H1 (cell line): ENCODE results near the gene BIVM. TPM values are rescaled to one million over a fixed set of nuclear protein-coding genes. Genes with fewer than 3 reads are reported as not detected.

Experiments used
- CTCF ChIA-PET: fragments of 300-600 bp; sonication (Branson Sonifier 250); formaldehyde crosslinking; loops from one replicate; lab custom pipeline; 2021; ENCODE audit not compliant: partially characterized antibody; lab: Charles Lee
- POLR2A ChIA-PET: fragments of 300-600 bp; sonication (Branson Sonifier 250); formaldehyde crosslinking; loops from one replicate; lab custom pipeline; 2021; ENCODE audit warnings: inconsistent platforms; ENCODE audit not compliant: partially characterized antibody; lab: Charles Lee
- DNase-seq, 2 experiments: peaks; one replicate each; pipeline versions ENCODE4 v3.0.0 to v3.0.0-alpha.2; 2010 to 2022; ENCODE audit warnings: low spot score in 2 of 2, low read depth in 1 of 2, mixed read lengths in 1 of 2
- FAIRE-seq: peaks from 2 replicates; lab custom pipeline; 2011; peaks lifted over from hg19 to GRCh38; lab: Jason Lieb, UNC
- H2AFZ ChIP-seq: 2 replicates; pipeline ENCODE4 v1.8.1; 2012; ENCODE audit warnings: low read length, inconsistent platforms
- H2AK5ac ChIP-seq: 2 replicates; pipeline ENCODE4 v1.6.1; 2013; ENCODE audit warnings: low read depth, low read length
- H2BK120ac ChIP-seq: replicated peaks from 2 replicates; pipeline ENCODE3; 2013; ENCODE audit warnings: low read depth, low read length, inconsistent platforms
- H2BK12ac ChIP-seq: 2 replicates; pipeline ENCODE4 v1.6.1; 2013; ENCODE audit warnings: low read depth, low read length
- H2BK15ac ChIP-seq: 2 replicates; pipeline ENCODE4 v1.6.1; 2013; ENCODE audit warnings: low read length
- H2BK20ac ChIP-seq: 2 replicates; pipeline ENCODE4 v1.6.1; 2013; ENCODE audit warnings: low read length
- H2BK5ac ChIP-seq: 2 replicates; pipeline ENCODE4 v1.6.1; 2013; ENCODE audit warnings: low read depth, low read length
- H3K14ac ChIP-seq: 2 replicates; pipeline ENCODE4 v1.6.1; 2013; ENCODE audit warnings: inconsistent platforms; ENCODE audit not compliant: insufficient read length
- H3K18ac ChIP-seq: 2 replicates; pipeline ENCODE4 v1.6.1; 2013; ENCODE audit warnings: low read length; ENCODE audit errors: extremely low read depth
- H3K23ac ChIP-seq: 2 replicates; pipeline ENCODE4 v1.6.1; 2013; ENCODE audit warnings: inconsistent platforms; ENCODE audit not compliant: insufficient read length
- H3K23me2 ChIP-seq: 2 replicates; pipeline ENCODE4 v1.6.1; 2013; ENCODE audit warnings: low read depth, low read length
- H3K27ac ChIP-seq: 2 replicates; pipeline ENCODE4 v1.6.1; 2011; ENCODE audit warnings: low read depth, low read length, inconsistent platforms
- H3K27me3 ChIP-seq, 4 experiments: replicated peaks in 1 of 4; 1 replicate in 1 of 4; 2 replicates in 3 of 4; pipeline versions ENCODE4 v1.6.1 to v1.8.1; 2011 to 2013; ENCODE audit warnings: low read length in 3 of 4, mild to moderate bottlenecking in 3 of 4, inconsistent platforms in 2 of 4, mixed read lengths in 2 of 4, moderate library complexity in 1 of 4; ENCODE audit not compliant: control insufficient read depth in 3 of 4, insufficient read depth in 3 of 4; ENCODE audit errors: extremely low read depth in 1 of 4
- H3K36me3 ChIP-seq, 4 experiments: 2 replicates each; pipeline versions ENCODE4 v1.6.1 to v1.8.1; 2011 to 2013; ENCODE audit warnings: mild to moderate bottlenecking in 4 of 4, low read length in 3 of 4, moderate library complexity in 2 of 4, control low read depth in 1 of 4, inconsistent platforms in 1 of 4; ENCODE audit not compliant: insufficient read depth in 4 of 4, control insufficient read depth in 2 of 4
- H3K4ac ChIP-seq: replicated peaks from 2 replicates; pipeline ENCODE3; 2013; ENCODE audit warnings: low read length, low read depth, mixed read lengths, inconsistent platforms; ENCODE audit not compliant: insufficient read length
- H3K4me1 ChIP-seq, 4 experiments: replicated peaks in 1 of 4; 1 replicate in 1 of 4; 2 replicates in 3 of 4; pipeline versions ENCODE4 v1.6.1 to v1.8.1; 2011 to 2013; ENCODE audit warnings: low read length in 3 of 4, inconsistent platforms in 2 of 4, mixed read lengths in 1 of 4; ENCODE audit not compliant: insufficient read depth in 4 of 4, control insufficient read depth in 3 of 4
- H3K4me2 ChIP-seq, 2 experiments: 2 replicates each; pipeline versions ENCODE4 v1.6.1 to v1.8.1; 2011 to 2013; ENCODE audit warnings: low read depth in 2 of 2, low read length in 2 of 2, control low read depth in 1 of 2, inconsistent platforms in 1 of 2, mild to moderate bottlenecking in 1 of 2; ENCODE audit not compliant: insufficient read depth in 1 of 2
- H3K4me3 ChIP-seq, 4 experiments: fragments of 200-600, 300-600 bp in 1 of 4; sonication (generic), shearing (Covaris generic), sonication (Bioruptor Twin) in 1 of 4; 2 replicates each; pipeline versions ENCODE4 v1.5.1 to v1.8.1; 2011 to 2016; ENCODE audit warnings: low read length in 4 of 4, low read depth in 3 of 4, control low read depth in 2 of 4, inconsistent platforms in 2 of 4, mild to moderate bottlenecking in 2 of 4, mixed read lengths in 1 of 4, moderate library complexity in 1 of 4; ENCODE audit not compliant: insufficient read depth in 2 of 4; ENCODE audit errors: extremely low read depth in 1 of 4
- H3K56ac ChIP-seq: replicated peaks from 2 replicates; pipeline ENCODE3; 2013; ENCODE audit warnings: low read depth, mild to moderate bottlenecking, mixed read lengths, low read length, inconsistent platforms; ENCODE audit not compliant: insufficient read length
- H3K79me1 ChIP-seq: 2 replicates; pipeline ENCODE4 v1.6.1; 2013; ENCODE audit warnings: low read depth, low read length, control low read depth
- H3K79me2 ChIP-seq, 2 experiments: 2 replicates each; pipeline versions ENCODE4 v1.6.1 to v1.8.1; 2012 to 2013; ENCODE audit warnings: low read length in 2 of 2, mild to moderate bottlenecking in 2 of 2, inconsistent platforms in 1 of 2; ENCODE audit not compliant: insufficient read depth in 2 of 2, control insufficient read depth in 1 of 2
- H3K9ac ChIP-seq, 4 experiments: replicated peaks in 1 of 4; 1 replicate in 1 of 4; 2 replicates in 3 of 4; pipeline versions ENCODE4 v1.6.1 to v1.8.1; 2011 to 2013; ENCODE audit warnings: low read depth in 3 of 4, low read length in 3 of 4, control low read depth in 2 of 4, mild to moderate bottlenecking in 2 of 4, moderate library complexity in 2 of 4, inconsistent platforms in 1 of 4; ENCODE audit errors: extremely low read depth in 1 of 4
- H3K9me3 ChIP-seq, 2 experiments: 2 replicates each; pipeline versions ENCODE4 v1.6.1 to v1.8.1; 2012 to 2013; ENCODE audit warnings: mild to moderate bottlenecking in 2 of 2, moderate library complexity in 2 of 2, control low read depth in 1 of 2, inconsistent platforms in 1 of 2, low read depth in 1 of 2, low read length in 1 of 2, mixed read lengths in 1 of 2; ENCODE audit not compliant: insufficient read depth in 2 of 2
- H4K20me1 ChIP-seq, 2 experiments: replicated peaks in 1 of 2; 2 replicates each; pipeline versions ENCODE3 to v1.8.1; 2011 to 2013; ENCODE audit warnings: inconsistent platforms in 2 of 2, low read length in 2 of 2, mild to moderate bottlenecking in 1 of 2; ENCODE audit not compliant: insufficient read depth in 2 of 2, control insufficient read depth in 1 of 2
- H4K5ac ChIP-seq: 2 replicates; pipeline ENCODE4 v1.6.1; 2013; ENCODE audit warnings: low read length, low read depth, mixed read lengths, inconsistent platforms; ENCODE audit not compliant: insufficient read length
- H4K8ac ChIP-seq: 2 replicates; pipeline ENCODE4 v1.8.0; 2013; ENCODE audit warnings: mild to moderate bottlenecking, moderate library complexity, low read length, inconsistent platforms; ENCODE audit not compliant: insufficient read depth; ENCODE audit errors: extremely low read depth
- H4K91ac ChIP-seq: replicated peaks from 2 replicates; pipeline ENCODE3; 2013; ENCODE audit warnings: low read length, mixed read lengths, inconsistent platforms; ENCODE audit not compliant: insufficient read length
- ATF3 ChIP-seq: IDR thresholded peaks from 2 replicates; pipeline ENCODE4 v1.6.1; 2011; ENCODE audit warnings: low read depth, mild to moderate bottlenecking, low read length; ENCODE audit not compliant: insufficient read depth
- CBX8 ChIP-seq: fragments of 300-800, 300-1000 bp; sonication (generic); IDR thresholded peaks from 2 replicates; pipeline ENCODE4 v1.7.1; 2016; ENCODE audit warnings: low read depth, low read length, borderline replicate concordance
- KDM5A ChIP-seq: fragments of 200-600 bp; IDR thresholded peaks from 2 replicates; pipeline ENCODE4 v1.7.1; 2012; ENCODE audit warnings: mild to moderate bottlenecking, low read length, inconsistent platforms, mixed read lengths
- SP1 ChIP-seq: IDR thresholded peaks from 2 replicates; pipeline ENCODE4 v1.6.1; 2011; ENCODE audit warnings: low read depth, low read length
- SRF ChIP-seq: IDR thresholded peaks from 2 replicates; pipeline ENCODE4 v1.6.1; 2011; ENCODE audit warnings: mild to moderate bottlenecking, low read depth, low read length, moderate library complexity
- TBP ChIP-seq: IDR thresholded peaks from 2 replicates; pipeline ENCODE4 v1.6.1; 2011; ENCODE audit warnings: low read depth, low read length, improper control_type of control experiment
- TEAD4 ChIP-seq: IDR thresholded peaks from 2 replicates; pipeline ENCODE4 v1.6.1; 2012; ENCODE audit warnings: low read depth, low read length, inconsistent platforms, mixed read lengths
- ZNF274 ChIP-seq: IDR thresholded peaks from 2 replicates; pipeline ENCODE4 v1.7.0; 2012; ENCODE audit warnings: low read length, borderline replicate concordance; ENCODE audit errors: extremely low read depth
- polyA plus RNA-seq, 7 experiments: library from polyadenylated mRNA; depleted of rRNA in 3 of 7; stranded (reverse) in 5 of 7; unstranded in 2 of 7; fragments of >200 nt in 5 of 7; fragments of 200-250 nt in 2 of 7; gene quantifications; 1 replicate in 5 of 7; 2 replicates in 1 of 7; 4 replicates in 1 of 7; pipeline versions ENCODE4 v1.2.1 to v1.2.3, GENCODE V29; 2011 to 2013; ENCODE audit warnings: missing spikeins in 2 of 7, mixed read lengths in 2 of 7
- total RNA-seq: library from RNA; stranded (reverse); fragmentation: NEBNext Ultra II Directional; extraction: Animal tissue kit (Norgen Biotek cat#: 25700); gene quantifications from 2 replicates; pipeline ENCODE4 v1.2.1, GENCODE V29; 2021
- TF ChIP-seq, protein P1 (sequence below): IDR thresholded peaks from 2 replicates; pipeline ENCODE4 v1.6.1; 2012; ENCODE audit warnings: low read length, inconsistent platforms

BIVM gene
- total and polyA plus RNA-seq, 2 of the 8 experiments (the other 6 are each of a cell fraction or from before 2014, with no cell fraction given): 1.8 to 5.5 TPM

DNA sequence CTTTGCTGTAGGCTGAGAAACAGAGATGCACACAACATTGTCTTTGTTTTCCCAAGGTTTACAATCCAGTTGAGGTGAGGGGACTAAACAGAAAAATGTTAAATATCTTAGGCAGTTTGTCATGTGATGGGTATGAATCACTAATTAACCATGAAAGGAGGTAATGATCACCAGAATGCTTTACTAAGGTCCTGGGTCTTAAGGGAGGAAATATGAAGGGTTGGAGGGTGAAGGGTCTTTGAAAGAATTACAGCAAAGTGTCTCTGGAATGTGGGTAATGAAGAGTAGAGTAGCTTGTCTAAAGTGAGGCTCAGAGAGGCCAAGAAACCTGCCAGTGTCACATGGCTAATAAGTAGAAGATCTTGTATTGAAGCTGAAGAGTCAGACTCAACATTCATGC is 19.0 kb downstream of the BIVM start:
- no peaks in the 10 kb centered on the region for H3K27me3 ChIP-seq
- H4K8ac ChIP-seq: no peak overlapping the region
- H4K20me1 ChIP-seq: no peaks in the 10 kb centered on the region
- no peaks in the 10 kb centered on the region; a peak in 2 of 8 replicates for H3K36me3 ChIP-seq
- FAIRE-seq (no peak), DNase-seq (no peak)
- H3K79me2 ChIP-seq: no peaks in the 10 kb centered on the region
- no peak overlapping the region for H3K14ac ChIP-seq
- H2AK5ac ChIP-seq: no peak overlapping the region
- no peak overlapping the region for H2BK15ac ChIP-seq
- no peak overlapping the region for H2BK12ac ChIP-seq
- no peak overlapping the region for H2BK5ac ChIP-seq
- no peak overlapping the region for H3K18ac ChIP-seq
- POLR2A ChIA-PET: no interaction called here
- H3K23ac ChIP-seq: no peak overlapping the region
- no peak overlapping the region for H3K4me2 ChIP-seq
- H3K9me3 ChIP-seq: no peaks in the 10 kb centered on the region
- no peak overlapping the region for H2AFZ ChIP-seq
- H3K4ac ChIP-seq: no peak overlapping the region
- CTCF ChIA-PET: interaction anchor here (2.3 kb wide), 1 partner anchor 18 kb away, joined by 12 read pairs; no protein-coding TSS in a partner anchor
- no peaks in the 10 kb centered on the region for H3K79me1 ChIP-seq
- no peaks in the 10 kb centered on the region for H3K4me1 ChIP-seq
- H2BK20ac ChIP-seq: no peak overlapping the region
- H2BK120ac ChIP-seq: no peak overlapping the region
- no peak overlapping the region for H3K9ac ChIP-seq
- H4K91ac ChIP-seq: no peak overlapping the region
- H3K27ac ChIP-seq: no peak overlapping the region
- TF ChIP-seq TEAD4 (no peak), ZNF274 (no peak), SRF (no peak), SP1 (no peak), KDM5A (no peak), ATF3 (no peak), TBP (no peak), CBX8 (no peak)
- TF ChIP-seq, protein P1, sequence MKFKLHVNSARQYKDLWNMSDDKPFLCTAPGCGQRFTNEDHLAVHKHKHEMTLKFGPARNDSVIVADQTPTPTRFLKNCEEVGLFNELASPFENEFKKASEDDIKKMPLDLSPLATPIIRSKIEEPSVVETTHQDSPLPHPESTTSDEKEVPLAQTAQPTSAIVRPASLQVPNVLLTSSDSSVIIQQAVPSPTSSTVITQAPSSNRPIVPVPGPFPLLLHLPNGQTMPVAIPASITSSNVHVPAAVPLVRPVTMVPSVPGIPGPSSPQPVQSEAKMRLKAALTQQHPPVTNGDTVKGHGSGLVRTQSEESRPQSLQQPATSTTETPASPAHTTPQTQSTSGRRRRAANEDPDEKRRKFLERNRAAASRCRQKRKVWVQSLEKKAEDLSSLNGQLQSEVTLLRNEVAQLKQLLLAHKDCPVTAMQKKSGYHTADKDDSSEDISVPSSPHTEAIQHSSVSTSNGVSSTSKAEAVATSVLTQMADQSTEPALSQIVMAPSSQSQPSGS: no peak
- no peak overlapping the region for H3K4me3 ChIP-seq
- no peak overlapping the region for H3K56ac ChIP-seq
- peaks cover 2% of the 10 kb centered on the region; the same call in 1 of the 2 replicates for H3K23me2 ChIP-seq
- no peak overlapping the region for H4K5ac ChIP-seq
